HepG2 (cell line): ENCODE data around the gene NRP1. TPM values are rescaled to one million over a fixed set of nuclear protein-coding genes. Genes with fewer than 3 reads are reported as not detected.

Experiments
- ATAC-seq: fragments of 200-7000 bp; cut with Tn5 transposase; 3 replicates; pipeline ENCODE4 v1.9.1; 2020; ENCODE audit warnings: mild to moderate bottlenecking, moderate library complexity
- BruUV-seq: library from RNA; stranded (reverse); fragments of 400-500 nt; replicated peaks from 2 replicates; lab custom pipeline; 2021; lab: Mats Ljungman, UMichigan
- CTCF ChIA-PET: fragments of 300-600 bp; formaldehyde crosslinking; extraction: SDS; loops from one replicate; lab custom pipeline; 2021; ENCODE audit warnings: low total read pairs, inconsistent platforms, low intra/inter-chr PET ratio; lab: Yijun Ruan, JAX
- POLR2A ChIA-PET: fragments of 350-600 bp; sonication (Branson Sonifier 250); formaldehyde crosslinking; loops from one replicate; lab custom pipeline; 2020; ENCODE audit warnings: antibody characterized with exemption, inconsistent platforms; lab: Yijun Ruan, JAX
- DNase-seq: peaks from one replicate; pipeline ENCODE4 v3.0.0-alpha.2; 2015; ENCODE audit warnings: low spot score
- FAIRE-seq: peaks from 3 replicates; lab custom pipeline; 2011; peaks lifted over from hg19 to GRCh38; lab: Jason Lieb, UNC
- H2AFZ ChIP-seq: one replicate; pipeline ENCODE4 v1.6.1; 2011; ENCODE audit warnings: low read length, inconsistent platforms
- H3K27ac ChIP-seq: fragments of 300-600 bp; 3 replicates; pipeline ENCODE4 v1.8.0; 2011; ENCODE audit warnings: mixed run types, mild to moderate bottlenecking, mixed read lengths, low read length, inconsistent platforms; ENCODE audit not compliant: insufficient read depth; ENCODE audit errors: extremely low read length
- H3K27me3 ChIP-seq, 2 experiments: fragments of 200-600 bp in 1 of 2; 2 replicates in 1 of 2; 3 replicates in 1 of 2; pipeline versions ENCODE4 v1.6.0 to v1.8.0; 2011; ENCODE audit warnings: low read length in 2 of 2, mild to moderate bottlenecking in 2 of 2, moderate library complexity in 2 of 2, inconsistent platforms in 1 of 2; ENCODE audit not compliant: insufficient read depth in 2 of 2, control insufficient read depth in 1 of 2
- H3K36me3 ChIP-seq, 2 experiments: fragments of 200-600 bp in 1 of 2; replicated peaks in 1 of 2; 2 replicates in 1 of 2; 3 replicates in 1 of 2; pipeline versions ENCODE4 v1.5.1 to v1.8.0; 2011; ENCODE audit warnings: low read length in 2 of 2, inconsistent platforms in 1 of 2; ENCODE audit not compliant: insufficient read depth in 2 of 2, control insufficient read depth in 1 of 2
- H3K4me1 ChIP-seq: 2 replicates; pipeline ENCODE4 v1.5.1; 2012; ENCODE audit warnings: low read length, inconsistent platforms; ENCODE audit not compliant: insufficient read depth
- H3K4me2 ChIP-seq: 2 replicates; pipeline ENCODE4 v1.6.0; 2011; ENCODE audit warnings: low read depth, low read length, inconsistent platforms
- H3K4me3 ChIP-seq, 3 experiments: fragments of 200-600 bp in 1 of 3; sonication (generic), shearing (Covaris generic) in 1 of 3; replicated peaks in 1 of 3; 2 replicates each; pipeline ENCODE4 v1.5.1; 2011 to 2016; ENCODE audit warnings: low read length in 3 of 3, inconsistent platforms in 2 of 3, low read depth in 2 of 3, mild to moderate bottlenecking in 2 of 3, control low read depth in 1 of 3, mixed read lengths in 1 of 3; ENCODE audit not compliant: insufficient read depth in 1 of 3
- H3K79me2 ChIP-seq: one replicate; pipeline ENCODE4 v1.6.1; 2011; ENCODE audit warnings: low read length, inconsistent platforms; ENCODE audit not compliant: insufficient read depth
- H3K9ac ChIP-seq: 2 replicates; pipeline ENCODE4 v1.6.0; 2011; ENCODE audit warnings: mild to moderate bottlenecking, low read depth, low read length, inconsistent platforms; ENCODE audit not compliant: insufficient read depth
- H3K9me3 ChIP-seq: 2 replicates; pipeline ENCODE4 v1.5.1; 2012; ENCODE audit warnings: mild to moderate bottlenecking, low read length
- H4K20me1 ChIP-seq: 2 replicates; pipeline ENCODE4 v1.6.0; 2011; ENCODE audit warnings: inconsistent platforms, mild to moderate bottlenecking, low read length, moderate library complexity; ENCODE audit not compliant: insufficient read depth
- CHCHD3 ChIP-seq: sonication (generic); formaldehyde crosslinking; IDR thresholded peaks from 2 replicates; pipeline ENCODE4 v1.8.0; 2022; ENCODE audit warnings: mild to moderate bottlenecking, missing genetic modification reagents, moderate library complexity
- FLYWCH1 ChIP-seq: sonication (generic); formaldehyde crosslinking; IDR thresholded peaks from 2 replicates; pipeline ENCODE4 v1.8.1; 2023; ENCODE audit warnings: mild to moderate bottlenecking, missing genetic modification reagents
- MLX ChIP-seq: IDR thresholded peaks from 2 replicates; pipeline ENCODE4 v1.6.1; 2016
- MXD4 ChIP-seq: IDR thresholded peaks from 2 replicates; pipeline ENCODE4 v1.6.1; 2016; ENCODE audit warnings: mild to moderate bottlenecking, missing biosample characterization, missing genetic modification reagents
- PPARG ChIP-seq: conservative IDR thresholded peaks from 2 replicates; pipeline ENCODE4 v1.6.1; 2016; ENCODE audit warnings: missing biosample characterization, missing genetic modification reagents
- RFX1 ChIP-seq: fragments of 450-650 bp; IDR thresholded peaks from 2 replicates; pipeline ENCODE4 v1.6.1; 2017
- TBX2 ChIP-seq: sonication (generic); formaldehyde crosslinking; IDR thresholded peaks from 2 replicates; pipeline ENCODE4 v1.5.0; 2020; ENCODE audit warnings: missing genetic modification reagents, mild to moderate bottlenecking, borderline replicate concordance
- ZC3H4 ChIP-seq: sonication (generic); formaldehyde crosslinking; IDR thresholded peaks from 2 replicates; pipeline ENCODE4 v1.4.0; 2020; ENCODE audit warnings: missing genetic modification reagents, borderline replicate concordance
- ZIK1 ChIP-seq: sonication (generic); formaldehyde crosslinking; IDR thresholded peaks from 2 replicates; pipeline ENCODE4 v1.5.0; 2020; ENCODE audit warnings: mild to moderate bottlenecking, low read depth, missing genetic modification reagents, borderline replicate concordance
- ZNF180 ChIP-seq: sonication (generic); formaldehyde crosslinking; IDR thresholded peaks from 2 replicates; pipeline ENCODE4 v1.4.0; 2020; ENCODE audit warnings: low read depth, missing genetic modification reagents, borderline replicate concordance
- ZNF879 ChIP-seq: sonication (generic); formaldehyde crosslinking; IDR thresholded peaks from 2 replicates; pipeline ENCODE4 v1.8.1; 2023; ENCODE audit warnings: missing genetic modification reagents
- WGBS: methylation state at CpG from one replicate; pipeline ENCODE4 v1.1.6; 2017; ENCODE audit warnings: low lambda C conversion rate; 5-methylcytosine and 5-hydroxymethylcytosine counted together
- in situ Hi-C: cut with HindIII; loops from 2 replicates; pipeline ENCODE4 v1.10.0; 2017; ENCODE audit warnings: low pct_unique_long_range_greater_than_20kb; ENCODE audit not compliant: extremely low pct_ligation_motif_present
- intact Hi-C: fragments of 100-400 bp; cut with micrococcal nuclease; formaldehyde crosslinking; loops from one replicate; pipeline ENCODE4 v1.10.0; 2022; ENCODE audit not compliant: unreplicated experiment
- polyA plus RNA-seq, 8 experiments: library from polyadenylated mRNA; depleted of rRNA in 3 of 8; stranded (reverse) in 7 of 8; unstranded in 1 of 8; fragments of >200 nt; fragmentation: Illumina TruSeq in 4 of 8; extraction: Trizol in 4 of 8; gene quantifications; 2 replicates each; pipeline versions ENCODE4 v1.2.1 to v1.2.3, GENCODE V29; 2011 to 2016; ENCODE audit warnings: low read depth in 4 of 8, missing spikeins in 1 of 8, mixed read lengths in 1 of 8; ENCODE audit not compliant: insufficient read depth in 1 of 8
- total RNA-seq, 5 experiments: library from RNA; depleted of rRNA; stranded (reverse); fragments of >200 nt; fragmentation: Illumina TruSeq; extraction: Trizol; gene quantifications; 2 replicates each; pipeline ENCODE4 v1.2.3, GENCODE V29; 2016; ENCODE audit warnings: low read depth in 1 of 5
- TF ChIP-seq, protein P1 (sequence below): sonication (generic); formaldehyde crosslinking; IDR thresholded peaks from 2 replicates; pipeline ENCODE4 v1.4.0; 2020; ENCODE audit warnings: mild to moderate bottlenecking, missing genetic modification reagents

The NRP1 gene
- total and polyA plus RNA-seq, 2 of the 13 experiments (the other 11 are each of a cell fraction or from before 2014, with no cell fraction given): 5.3 to 5.8 TPM

DNA sequence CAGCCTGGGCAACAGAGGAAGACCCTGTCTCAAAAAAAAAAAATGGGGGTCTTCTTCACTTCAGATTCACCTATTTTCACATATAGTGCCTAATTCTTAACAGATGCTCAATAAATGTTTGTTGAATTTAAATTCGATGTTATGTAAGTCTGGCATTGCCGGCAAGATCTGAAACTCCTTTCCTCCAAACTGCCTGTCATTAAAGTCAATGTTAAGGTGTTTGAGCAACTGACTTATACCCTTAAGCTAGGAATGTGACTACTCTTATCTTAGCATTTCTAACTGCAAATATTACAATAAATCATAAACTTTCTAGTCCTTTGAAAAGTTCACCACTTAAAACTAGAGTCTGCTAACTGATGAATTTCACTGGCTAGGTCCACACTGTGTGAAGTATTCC lies 95.2 kb downstream of the NRP1 start:
- intact Hi-C loops (no loop called here), in situ Hi-C loops (no loop called here)
- H3K4me2 ChIP-seq: no peak overlapping the region
- POLR2A ChIA-PET: no interaction called here
- no peak overlapping the region for H3K27ac ChIP-seq
- no peaks in the 10 kb centered on the region for H3K36me3 ChIP-seq
- no TSS peak for BruUV-seq
- no peaks in the 10 kb centered on the region for H3K9me3 ChIP-seq
- FAIRE-seq: no peak
- 98% methylated on average over 2 of the region's 2 CpGs for whole genome bisulfite sequencing
- CTCF ChIA-PET: no interaction called here
- H4K20me1 ChIP-seq: no peaks in the 10 kb centered on the region
- DNase-seq: no peak
- no peak overlapping the region for H2AFZ ChIP-seq
- H3K4me1 ChIP-seq: peaks cover 20% of the 10 kb centered on the region
- no peaks in the 10 kb centered on the region for H3K79me2 ChIP-seq
- H3K9ac ChIP-seq: no peak overlapping the region
- no peak overlapping the region for H3K4me3 ChIP-seq
- TF ChIP-seq RFX1 (no peak), TBX2 (CRISPR knock-in tag) (no peak), MXD4 (CRISPR knock-in tag) (no peak), ZC3H4 (CRISPR knock-in tag) (no peak), CHCHD3 (no peak), ZNF879 (CRISPR knock-in tag) (no peak), ZNF180 (CRISPR knock-in tag) (no peak), ZIK1 (CRISPR knock-in tag) (no peak), MLX (no peak), PPARG (CRISPR knock-in tag) (no peak), FLYWCH1 (CRISPR knock-in tag) (no peak)
- TF ChIP-seq, protein P1, sequence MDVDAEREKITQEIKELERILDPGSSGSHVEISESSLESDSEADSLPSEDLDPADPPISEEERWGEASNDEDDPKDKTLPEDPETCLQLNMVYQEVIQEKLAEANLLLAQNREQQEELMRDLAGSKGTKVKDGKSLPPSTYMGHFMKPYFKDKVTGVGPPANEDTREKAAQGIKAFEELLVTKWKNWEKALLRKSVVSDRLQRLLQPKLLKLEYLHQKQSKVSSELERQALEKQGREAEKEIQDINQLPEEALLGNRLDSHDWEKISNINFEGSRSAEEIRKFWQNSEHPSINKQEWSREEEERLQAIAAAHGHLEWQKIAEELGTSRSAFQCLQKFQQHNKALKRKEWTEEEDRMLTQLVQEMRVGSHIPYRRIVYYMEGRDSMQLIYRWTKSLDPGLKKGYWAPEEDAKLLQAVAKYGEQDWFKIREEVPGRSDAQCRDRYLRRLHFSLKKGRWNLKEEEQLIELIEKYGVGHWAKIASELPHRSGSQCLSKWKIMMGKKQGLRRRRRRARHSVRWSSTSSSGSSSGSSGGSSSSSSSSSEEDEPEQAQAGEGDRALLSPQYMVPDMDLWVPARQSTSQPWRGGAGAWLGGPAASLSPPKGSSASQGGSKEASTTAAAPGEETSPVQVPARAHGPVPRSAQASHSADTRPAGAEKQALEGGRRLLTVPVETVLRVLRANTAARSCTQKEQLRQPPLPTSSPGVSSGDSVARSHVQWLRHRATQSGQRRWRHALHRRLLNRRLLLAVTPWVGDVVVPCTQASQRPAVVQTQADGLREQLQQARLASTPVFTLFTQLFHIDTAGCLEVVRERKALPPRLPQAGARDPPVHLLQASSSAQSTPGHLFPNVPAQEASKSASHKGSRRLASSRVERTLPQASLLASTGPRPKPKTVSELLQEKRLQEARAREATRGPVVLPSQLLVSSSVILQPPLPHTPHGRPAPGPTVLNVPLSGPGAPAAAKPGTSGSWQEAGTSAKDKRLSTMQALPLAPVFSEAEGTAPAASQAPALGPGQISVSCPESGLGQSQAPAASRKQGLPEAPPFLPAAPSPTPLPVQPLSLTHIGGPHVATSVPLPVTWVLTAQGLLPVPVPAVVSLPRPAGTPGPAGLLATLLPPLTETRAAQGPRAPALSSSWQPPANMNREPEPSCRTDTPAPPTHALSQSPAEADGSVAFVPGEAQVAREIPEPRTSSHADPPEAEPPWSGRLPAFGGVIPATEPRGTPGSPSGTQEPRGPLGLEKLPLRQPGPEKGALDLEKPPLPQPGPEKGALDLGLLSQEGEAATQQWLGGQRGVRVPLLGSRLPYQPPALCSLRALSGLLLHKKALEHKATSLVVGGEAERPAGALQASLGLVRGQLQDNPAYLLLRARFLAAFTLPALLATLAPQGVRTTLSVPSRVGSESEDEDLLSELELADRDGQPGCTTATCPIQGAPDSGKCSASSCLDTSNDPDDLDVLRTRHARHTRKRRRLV (CRISPR knock-in tag): no peak
- no peak for ATAC-seq
- no peaks in the 10 kb centered on the region for H3K27me3 ChIP-seq
